Activated CD8-positive, alpha-beta memory T cell treated with anti-CD3 and anti-CD28 coated beads, Interleukin-2, amount 50 U/mL, for 1 hour (primary cell): ENCODE results near the gene HYOU1.
"Not testable (repeated sequence)": the region's sequence is repeated elsewhere in the genome, so short reads cannot be mapped to it uniquely, and the experiment has no call there.

Experiments
- DNase-seq: peaks from one replicate; pipeline ENCODE4 v3.0.0-alpha.2; 2020; ENCODE audit errors: extremely low read depth

Gene HYOU1, protein sequence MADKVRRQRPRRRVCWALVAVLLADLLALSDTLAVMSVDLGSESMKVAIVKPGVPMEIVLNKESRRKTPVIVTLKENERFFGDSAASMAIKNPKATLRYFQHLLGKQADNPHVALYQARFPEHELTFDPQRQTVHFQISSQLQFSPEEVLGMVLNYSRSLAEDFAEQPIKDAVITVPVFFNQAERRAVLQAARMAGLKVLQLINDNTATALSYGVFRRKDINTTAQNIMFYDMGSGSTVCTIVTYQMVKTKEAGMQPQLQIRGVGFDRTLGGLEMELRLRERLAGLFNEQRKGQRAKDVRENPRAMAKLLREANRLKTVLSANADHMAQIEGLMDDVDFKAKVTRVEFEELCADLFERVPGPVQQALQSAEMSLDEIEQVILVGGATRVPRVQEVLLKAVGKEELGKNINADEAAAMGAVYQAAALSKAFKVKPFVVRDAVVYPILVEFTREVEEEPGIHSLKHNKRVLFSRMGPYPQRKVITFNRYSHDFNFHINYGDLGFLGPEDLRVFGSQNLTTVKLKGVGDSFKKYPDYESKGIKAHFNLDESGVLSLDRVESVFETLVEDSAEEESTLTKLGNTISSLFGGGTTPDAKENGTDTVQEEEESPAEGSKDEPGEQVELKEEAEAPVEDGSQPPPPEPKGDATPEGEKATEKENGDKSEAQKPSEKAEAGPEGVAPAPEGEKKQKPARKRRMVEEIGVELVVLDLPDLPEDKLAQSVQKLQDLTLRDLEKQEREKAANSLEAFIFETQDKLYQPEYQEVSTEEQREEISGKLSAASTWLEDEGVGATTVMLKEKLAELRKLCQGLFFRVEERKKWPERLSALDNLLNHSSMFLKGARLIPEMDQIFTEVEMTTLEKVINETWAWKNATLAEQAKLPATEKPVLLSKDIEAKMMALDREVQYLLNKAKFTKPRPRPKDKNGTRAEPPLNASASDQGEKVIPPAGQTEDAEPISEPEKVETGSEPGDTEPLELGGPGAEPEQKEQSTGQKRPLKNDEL

DNA sequence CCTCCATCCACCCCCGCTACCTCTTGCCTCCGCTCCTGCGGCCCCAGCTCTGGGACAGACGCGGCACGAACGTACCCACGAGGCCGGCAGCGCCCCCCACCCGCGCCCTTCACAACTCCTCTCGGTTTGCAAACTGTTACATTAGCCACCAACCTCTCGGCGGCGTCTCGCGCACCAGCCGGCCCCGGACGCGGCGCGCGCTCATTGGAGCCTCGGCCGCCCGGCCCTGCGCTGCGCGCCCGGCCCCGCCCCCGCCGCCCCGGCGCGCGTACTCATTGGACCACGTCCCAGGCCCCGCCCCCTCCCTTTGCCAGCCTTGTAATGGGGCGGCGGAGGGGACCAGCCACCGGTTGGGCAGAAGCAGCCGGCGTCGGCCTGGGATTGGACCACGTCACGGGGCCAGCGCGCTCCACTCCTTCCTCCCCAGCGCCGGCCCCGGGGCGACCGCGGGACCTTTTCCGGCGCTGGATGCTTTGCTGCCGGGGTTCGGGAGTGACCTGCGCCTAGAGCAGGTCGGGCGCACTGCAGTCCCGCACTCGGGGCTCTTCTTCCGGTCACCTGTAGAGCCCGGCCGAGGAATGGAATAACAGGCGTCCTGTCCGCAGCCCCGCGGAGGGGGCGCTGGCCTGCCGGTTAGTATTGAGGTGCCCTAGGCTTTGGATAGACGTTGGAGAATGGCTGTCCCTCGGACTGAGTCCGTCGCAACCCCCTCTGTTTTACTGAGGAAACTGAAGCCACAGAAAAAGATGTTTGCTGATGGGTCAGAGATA lies at the start of gene HYOU1:
Gene HYOU1, minus strand, starts transcription at position 206 of the 770 bp plus-strand sequence. CDS start 1,045 bp downstream, outside the sequence.
- peak; percentile 93 for DNase-seq

DNA sequence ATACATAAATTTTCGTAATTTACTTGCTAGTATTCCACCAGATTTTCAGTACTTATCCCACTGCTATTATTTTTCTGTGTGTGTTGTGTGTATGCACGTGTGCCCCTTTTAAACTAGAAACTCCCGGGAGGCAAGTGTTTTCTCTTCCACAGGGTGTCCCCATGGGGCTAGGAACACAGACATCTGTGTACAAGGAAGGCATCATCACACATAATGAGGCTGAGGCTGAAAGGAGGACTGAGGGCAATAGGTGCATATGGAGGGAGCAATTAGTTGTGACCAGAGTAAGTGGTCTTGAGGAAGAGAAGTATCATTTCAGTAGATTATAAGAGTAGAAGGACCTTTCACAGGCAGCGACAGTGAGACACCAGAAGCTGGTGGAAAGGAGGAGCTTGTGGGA lies 46.8 kb upstream of the HYOU1 start:
- DNase-seq = no peak

DNA sequence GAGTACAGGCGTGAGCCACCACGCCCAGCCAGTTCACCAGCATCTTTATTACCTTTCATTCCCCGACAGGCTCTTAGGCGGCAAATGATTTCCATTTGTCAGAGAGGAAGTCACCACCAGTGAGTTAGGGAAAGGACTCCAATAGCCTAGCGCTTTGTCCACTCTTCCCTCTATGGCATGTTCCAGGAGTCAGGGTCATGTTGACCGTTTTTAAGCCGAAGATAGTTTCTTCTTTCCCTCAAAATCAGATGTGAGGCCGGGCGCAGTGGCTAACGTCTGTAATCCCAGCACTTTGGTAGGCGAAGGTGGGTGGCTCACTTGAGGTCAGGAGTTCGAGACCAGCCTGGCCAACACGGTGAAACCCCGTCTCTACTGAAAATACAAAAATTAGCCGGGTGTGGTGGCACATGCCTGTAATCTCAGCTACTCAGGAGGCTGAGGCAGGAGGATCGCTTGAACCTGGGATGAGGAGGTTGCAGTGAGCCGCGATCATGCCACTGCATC lies 46.2 kb upstream of the HYOU1 start:
- DNase-seq = not testable (repeated sequence)

DNA sequence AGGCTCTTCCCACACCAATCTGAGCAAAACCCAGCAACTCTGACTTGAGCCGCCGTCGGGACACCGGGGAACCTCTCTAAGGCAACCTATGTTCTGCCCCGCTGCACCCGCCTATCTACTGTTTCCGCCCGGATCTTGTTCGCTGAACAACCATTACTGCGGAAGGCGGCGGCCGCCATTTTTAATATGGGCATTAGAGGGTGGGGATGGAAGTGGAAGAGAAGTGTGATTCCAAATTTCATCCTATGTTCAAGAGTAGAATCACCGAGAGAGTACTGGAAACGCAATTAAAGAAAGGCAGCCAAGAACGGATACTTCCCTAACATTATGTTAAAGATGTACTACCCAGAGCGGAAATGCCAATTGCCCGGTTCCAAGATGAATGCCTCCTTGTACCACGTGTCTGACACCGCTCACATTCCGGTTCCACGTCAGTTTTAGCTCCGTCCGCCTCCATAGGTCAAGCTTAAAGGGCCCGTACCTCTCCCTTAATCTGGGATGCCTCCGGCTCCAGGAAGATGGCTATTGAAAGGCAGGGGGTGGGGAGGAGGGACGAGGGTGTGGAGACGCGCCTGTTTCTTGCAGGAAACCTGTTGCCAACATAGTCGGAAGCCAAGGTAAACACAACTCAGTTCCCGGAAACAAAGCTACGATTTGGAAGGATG lies 44.9 kb upstream of the HYOU1 start, which contains the start of gene DPAGT1:
Gene DPAGT1, minus strand, starts transcription at position 95 of the 665 bp plus-strand sequence. CDS start 198 bp downstream, outside the sequence.
- DNase-seq = peak; percentile 59

DNA sequence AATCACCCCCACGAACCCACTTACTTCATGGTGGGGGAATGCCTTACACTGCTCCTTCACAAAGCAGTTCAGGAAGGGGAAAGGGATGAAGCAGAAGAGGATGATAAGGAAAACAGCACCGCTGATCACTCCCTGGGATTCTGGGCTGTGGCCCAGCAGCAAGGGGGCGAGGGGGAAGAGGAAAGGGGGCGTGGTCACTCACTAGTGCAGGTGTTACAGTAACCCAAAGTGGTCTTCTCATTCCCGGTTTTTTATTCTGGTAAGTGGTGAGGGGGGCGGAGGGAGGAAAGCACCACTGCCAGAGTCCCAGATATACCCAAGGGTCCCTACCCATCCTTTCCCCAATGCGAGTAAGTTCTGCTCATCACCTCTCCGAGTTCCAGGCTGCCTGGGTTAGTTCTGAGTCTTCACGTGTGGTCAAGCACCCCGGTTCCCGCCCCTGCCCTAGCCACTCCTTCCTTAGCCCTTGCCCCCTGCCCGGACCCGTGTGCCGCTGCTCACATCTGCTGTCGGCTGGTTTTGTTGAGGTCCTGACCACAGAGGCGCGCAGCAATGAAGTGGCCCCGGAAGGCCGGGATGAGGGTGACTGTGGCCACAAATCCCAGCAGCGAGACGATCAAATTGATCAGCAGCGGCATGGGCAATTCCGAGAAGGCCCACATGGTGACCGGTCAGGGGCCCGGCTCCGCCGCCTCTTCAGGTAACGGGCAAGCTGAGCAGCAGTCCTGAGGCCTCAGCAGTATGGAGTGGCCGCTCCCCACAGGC lies 44.2 kb upstream of the HYOU1 start:
- DNase-seq = no peak

DNA sequence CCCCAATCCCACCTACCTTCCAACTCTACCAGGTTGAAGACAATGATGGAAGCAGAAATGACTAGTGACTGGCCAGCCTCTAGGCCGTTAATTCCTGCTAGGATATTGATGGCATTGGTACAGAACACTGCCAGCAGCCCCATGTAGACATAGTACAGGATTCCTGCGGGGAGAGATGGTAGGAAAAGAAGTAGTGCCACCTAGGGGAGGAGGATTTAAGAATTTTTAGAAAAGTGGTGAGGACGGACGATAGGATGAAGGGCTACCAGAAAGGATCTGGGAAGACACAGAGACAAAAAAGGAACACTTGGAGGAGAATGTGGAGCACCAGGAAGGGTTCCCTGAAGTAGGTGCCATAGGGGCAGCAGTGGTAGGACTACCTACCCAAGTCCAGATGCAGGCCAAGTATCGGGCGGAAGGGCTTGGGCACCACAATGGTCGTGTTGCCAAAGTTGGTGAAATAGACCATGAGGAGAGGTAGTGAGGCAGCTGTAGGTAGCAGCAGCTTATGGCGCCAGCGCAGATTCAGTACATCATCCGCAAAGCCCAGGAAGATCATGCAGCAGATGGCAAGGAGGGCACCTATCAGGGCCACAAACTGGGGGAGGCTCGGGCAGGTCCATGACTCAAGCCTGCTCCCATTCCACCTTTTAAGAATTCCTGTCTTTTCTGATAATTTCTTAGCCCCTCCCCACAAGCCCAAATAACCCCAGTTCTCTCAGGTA lies 43.4 kb upstream of the HYOU1 start:
- no peak for DNase-seq

DNA sequence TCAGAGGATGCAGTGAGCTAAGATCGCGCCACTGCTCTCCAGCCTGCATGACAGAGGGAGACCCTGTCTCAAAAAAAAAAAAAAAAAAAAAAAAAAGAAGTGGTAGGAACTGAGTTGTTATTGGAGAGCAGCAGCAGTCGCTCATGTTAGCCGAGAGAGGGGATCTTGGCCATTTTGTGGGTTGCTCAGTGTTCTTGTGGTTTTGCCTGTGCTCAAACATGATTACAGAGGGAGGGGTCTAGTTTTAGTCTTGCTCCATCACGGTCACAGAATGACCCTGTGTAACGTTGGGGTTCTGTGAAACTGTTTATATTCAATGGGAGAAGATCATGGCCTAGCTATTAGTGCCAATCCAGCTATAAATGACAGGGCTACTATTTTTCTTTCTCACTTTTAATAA lies 42.7 kb upstream of the HYOU1 start:
- DNase-seq = no peak

DNA sequence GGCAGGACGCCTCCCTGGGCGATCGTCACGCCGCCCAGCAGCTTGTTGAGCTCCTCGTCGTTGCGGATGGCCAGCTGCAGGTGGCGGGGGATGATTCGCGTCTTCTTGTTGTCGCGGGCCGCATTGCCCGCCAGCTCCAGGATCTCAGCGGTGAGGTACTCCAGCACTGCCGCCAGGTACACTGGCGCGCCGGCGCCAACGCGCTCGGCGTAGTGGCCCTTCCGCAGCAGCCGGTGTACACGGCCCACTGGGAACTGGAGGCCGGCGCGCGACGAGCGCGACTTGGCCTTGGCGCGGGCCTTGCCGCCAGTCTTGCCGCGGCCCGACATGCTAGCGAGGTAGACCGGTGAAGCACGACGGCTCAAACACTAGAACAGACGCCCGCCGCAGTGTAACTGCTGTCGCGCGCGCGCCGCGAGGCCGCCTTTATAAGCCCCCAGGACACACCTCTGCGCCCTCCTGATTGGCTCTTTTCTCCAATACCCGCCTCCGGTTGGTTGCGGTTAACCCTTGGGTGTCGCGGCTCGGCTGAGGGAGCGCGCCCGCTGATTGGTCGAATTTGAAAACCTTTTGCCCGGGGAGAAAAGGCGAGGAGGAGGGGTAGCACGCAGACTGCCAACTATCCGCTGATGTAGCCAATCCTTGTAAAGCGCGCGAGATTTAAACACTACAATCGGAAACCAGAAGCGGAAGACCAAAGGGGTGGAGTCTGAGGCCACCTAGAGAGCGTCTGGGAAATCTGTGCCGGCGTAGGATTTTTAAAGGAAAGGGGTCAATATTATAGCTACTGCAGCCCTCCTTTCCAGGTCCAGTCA lies 38.3 kb upstream of the HYOU1 start:
- peak; percentile 100 for DNase-seq

DNA sequence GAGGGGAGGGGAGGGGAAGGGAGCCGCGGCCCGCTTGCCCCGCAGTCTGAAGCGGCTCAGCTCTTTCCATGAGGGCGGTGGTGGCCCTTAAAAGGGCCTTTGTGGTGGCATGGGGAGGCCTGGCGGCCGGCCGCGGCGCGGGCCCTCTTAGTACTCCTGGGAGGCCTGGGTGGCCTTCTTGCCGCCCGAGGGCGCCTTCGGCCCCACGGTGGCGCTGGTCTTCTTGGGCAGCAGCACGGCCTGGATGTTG lies 37.7 kb upstream of the HYOU1 start:
- DNase-seq = no peak

DNA sequence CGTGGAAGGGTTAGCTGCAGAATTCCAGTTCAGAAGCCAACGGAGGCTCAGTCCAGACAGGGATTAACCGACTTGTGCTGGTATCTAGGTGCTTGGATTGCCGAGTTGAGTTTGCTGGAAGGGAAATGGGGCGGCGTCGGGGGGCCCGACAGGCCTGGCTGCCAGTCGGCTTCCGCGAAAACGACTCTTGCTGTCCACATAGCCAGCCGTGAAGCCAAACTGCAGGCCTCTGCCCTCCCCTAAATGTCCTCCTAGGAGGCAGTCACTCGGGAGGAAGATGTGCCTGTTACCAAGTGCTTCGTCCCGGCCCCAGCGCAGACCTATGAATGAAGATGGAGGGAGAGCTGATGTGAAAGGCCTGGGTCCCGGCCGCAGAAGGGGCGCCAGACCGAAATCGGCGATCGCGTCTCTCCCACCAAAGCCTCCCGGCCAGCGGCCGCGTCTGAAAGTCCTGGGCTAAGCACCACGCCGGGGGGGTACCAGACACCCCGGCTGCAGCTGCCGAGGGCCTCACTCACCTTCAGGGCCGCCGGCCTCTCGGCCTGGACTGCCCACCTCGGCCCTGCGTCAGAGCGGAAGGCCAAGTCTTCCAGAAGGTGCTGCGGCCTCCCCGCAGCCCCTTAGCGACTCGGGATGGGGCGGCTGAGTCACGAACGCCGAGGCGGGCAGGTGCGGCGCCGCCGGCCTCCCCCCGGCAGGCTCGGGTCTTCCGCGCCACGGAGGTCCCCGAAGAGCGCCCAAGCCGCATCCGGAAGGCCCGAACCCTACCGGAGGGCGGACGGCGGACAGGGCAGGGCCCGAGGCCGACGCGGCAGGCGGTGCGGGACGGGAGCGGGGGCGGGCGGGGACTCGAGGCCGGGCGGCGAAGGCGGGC lies 37.2 kb upstream of the HYOU1 start:
- no peak for DNase-seq

DNA sequence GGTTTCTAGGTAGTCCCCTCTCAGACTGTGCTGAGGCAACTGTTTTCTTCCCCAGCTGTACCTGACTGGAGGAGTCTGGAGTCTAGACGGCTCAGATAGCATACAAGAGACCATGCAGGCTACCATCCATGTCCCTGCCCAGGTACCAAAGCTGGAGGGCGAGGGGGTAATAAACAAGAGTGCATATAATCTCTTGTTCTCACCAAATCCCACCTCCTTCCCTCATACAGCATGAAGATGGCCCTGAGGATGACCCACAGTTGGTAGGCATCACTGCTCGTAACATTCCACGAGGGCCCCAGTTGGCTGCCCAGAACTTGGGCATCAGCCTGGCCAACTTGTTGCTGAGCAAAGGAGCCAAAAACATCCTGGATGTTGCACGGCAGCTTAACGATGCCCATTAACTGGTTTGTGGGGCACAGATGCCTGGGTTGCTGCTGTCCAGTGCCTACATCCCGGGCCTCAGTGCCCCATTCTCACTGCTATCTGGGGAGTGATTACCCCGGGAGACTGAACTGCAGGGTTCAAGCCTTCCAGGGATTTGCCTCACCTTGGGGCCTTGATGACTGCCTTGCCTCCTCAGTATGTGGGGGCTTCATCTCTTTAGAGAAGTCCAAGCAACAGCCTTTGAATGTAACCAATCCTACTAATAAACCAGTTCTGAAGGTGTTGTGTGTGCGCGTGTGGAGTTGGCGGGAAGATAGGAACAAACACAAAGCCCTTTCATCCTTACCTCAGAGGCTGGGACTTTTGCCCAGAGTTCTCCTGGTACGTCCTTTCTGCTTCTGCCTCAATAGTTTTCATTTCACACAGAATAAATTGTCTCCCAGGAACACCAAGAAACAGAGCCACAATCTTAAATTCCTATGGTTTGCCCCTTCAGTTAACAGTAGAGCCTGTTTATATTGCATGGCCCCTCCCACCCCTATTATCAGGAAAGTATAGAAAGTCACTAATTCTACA lies 36.2 kb upstream of the HYOU1 start:
- no peak for DNase-seq

DNA sequence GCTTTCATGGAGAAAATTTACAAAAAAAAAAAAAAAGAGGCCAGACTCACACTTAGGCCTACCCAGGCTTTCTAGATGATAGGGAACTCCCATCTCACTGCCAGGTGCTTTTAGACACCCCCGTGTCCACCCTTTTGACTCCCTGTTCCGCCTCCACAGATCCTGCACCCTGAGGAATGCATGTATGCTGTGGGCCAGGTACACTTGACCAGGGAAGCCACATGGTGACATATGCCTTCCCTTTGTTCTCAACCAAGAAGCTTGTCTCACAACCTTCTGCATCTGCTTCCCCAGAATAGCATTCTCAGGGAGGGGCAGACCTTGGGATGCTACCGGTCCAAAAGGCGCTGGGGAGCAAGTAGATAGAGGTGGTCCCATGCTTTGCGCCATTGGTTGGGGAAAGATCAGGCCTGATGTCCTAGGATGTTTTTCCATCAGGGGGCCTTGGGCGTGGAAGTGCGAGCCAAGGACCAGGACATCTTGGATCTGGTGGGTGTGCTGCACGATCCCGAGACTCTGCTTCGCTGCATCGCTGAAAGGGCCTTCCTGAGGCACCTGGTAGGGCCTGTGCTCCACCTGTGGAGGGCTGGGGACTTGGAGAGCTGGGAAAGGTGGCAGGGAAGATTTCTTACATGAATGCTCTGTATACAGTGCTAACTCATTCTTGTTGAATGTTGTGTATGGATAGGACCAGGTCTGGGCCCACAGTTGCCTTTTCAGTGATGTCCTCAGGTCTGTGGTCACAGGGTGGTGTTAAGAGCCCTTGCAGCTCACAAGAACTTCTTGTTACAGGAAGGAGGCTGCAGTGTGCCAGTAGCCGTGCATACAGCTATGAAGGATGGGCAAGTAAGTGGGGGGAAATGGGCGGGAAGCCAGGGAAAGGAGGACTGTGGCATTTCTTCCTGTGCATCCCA lies 35.2 kb upstream of the HYOU1 start:
- DNase-seq = no peak

DNA sequence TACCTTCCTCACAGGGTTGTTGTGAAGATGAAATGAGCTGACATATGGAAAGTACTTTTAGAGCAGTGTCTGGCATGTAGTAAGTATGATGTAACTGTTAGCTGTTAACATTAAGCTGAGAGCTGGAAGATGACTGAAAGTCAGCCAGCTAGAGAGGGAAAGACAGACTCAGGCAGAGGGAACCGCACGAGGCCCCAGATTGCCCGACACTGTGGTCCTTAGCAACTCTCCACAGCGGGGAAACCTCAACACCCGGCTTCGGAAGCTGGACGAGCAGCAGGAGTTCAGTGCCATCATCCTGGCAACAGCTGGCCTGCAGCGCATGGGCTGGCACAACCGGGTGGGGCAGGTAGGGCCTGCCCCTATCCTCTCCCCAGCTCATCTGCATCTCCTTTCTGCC lies 34.2 kb upstream of the HYOU1 start:
- DNase-seq = no peak

DNA sequence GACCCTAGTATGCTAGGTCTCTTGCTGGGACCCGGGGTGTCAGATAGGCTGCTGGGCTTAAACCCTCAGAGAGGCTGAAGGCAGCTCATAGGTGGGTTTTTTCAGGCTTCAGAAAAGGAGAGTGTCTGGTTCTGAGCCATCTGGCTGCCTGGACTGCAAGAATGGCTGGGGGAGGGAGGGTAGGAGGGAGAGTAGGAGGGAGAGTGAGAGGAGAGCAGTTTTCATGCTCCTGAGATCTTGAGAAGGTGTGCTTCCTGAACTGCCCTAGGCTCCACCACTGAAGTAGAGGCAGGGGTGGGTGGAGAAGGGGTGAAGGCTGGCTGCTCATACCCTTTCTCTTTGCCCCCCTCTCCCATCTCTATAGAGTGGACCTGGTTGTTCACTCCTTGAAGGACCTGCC lies 32.3 kb upstream of the HYOU1 start:
- no peak for DNase-seq

DNA sequence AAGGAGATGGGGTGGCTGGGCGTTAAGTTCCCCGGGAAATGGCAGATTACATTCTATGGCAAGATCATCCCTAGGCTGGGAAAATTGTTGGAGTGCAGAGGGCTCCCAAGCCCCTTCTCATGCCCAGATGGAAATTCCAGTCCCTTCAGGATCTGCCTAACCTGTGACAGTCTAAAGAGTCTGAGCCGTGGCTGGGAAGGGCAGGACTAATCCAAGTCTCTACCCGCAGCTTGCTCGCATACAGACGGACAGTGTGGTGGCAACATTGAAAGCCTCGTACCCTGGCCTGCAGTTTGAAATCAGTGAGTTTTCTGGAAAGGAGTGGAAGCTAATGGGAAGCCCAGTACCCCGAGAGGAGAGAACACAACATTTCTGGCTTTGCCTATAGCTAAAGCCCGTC lies 31.4 kb upstream of the HYOU1 start:
- DNase-seq = no peak
